ENCODE measurements around the gene ASIC4.

Gene ASIC4

GRCh38 chr2:219498280-219499057, 15.8 kb upstream of the ASIC4 start, which contains the start of gene GMPPA:
GMPPA (plus strand) TSS chr2:219498891; CDS start chr2:219499976, 1,085 bp downstream.
- DNase-seq, result peak; percentile 91 to 92

GRCh38 chr2:219499058-219499307, 15.3 kb upstream of the ASIC4 start:
- DNase-seq, result no peak

GRCh38 chr2:219499555-219499954, 14.7 kb upstream of the ASIC4 start:
- no peak for DNase-seq

- DNase-seq, result no peak
Measured at GRCh38 chr2:219500135-219500534, 14.1 kb upstream of the ASIC4 start.

- no peak for DNase-seq
Measured at GRCh38 chr2:219501849-219502248, 12.4 kb upstream of the ASIC4 start.

- DNase-seq, result no peak
Measured at GRCh38 chr2:219502618-219503017, 11.7 kb upstream of the ASIC4 start.

- DNase-seq, result no peak
Measured at GRCh38 chr2:219505585-219505984, 8.7 kb upstream of the ASIC4 start.

GRCh38 chr2:219506153-219506801, 8.0 kb upstream of the ASIC4 start:
- no peak for DNase-seq

GRCh38 chr2:219506802-219507526, 7.3 kb upstream of the ASIC4 start:
- no peak for DNase-seq

GRCh38 chr2:219507581-219508443, 6.5 kb upstream of the ASIC4 start:
- DNase-seq, result no peak

- no peak for DNase-seq
Measured at GRCh38 chr2:219508444-219508734, 5.9 kb upstream of the ASIC4 start.

- no peak for DNase-seq
Measured at GRCh38 chr2:219508971-219509779, 5.1 kb upstream of the ASIC4 start.

GRCh38 chr2:219509780-219510511, 4.3 kb upstream of the ASIC4 start:
- peak; percentile 15 to 22 for DNase-seq

- DNase-seq, result no peak
Measured at GRCh38 chr2:219510512-219511135, 3.7 kb upstream of the ASIC4 start.

- no peak for DNase-seq
Measured at GRCh38 chr2:219511547-219512325, 2.5 kb upstream of the ASIC4 start.

GRCh38 chr2:219512524-219513216, 1.6 kb upstream of the ASIC4 start:
- DNase-seq, result no peak

- DNase-seq, result no peak
Measured at GRCh38 chr2:219513787-219514186, 495 bp upstream of the ASIC4 start.

GRCh38 chr2:219514836-219515235, 554 bp downstream of the ASIC4 start:
- DNase-seq, result no peak

- DNase-seq, result no peak
Measured at GRCh38 chr2:219515874-219516629, 1.8 kb downstream of the ASIC4 start.
